B cell (primary cell): Measurements from ENCODE around the gene TFEB. TPM values are rescaled to one million over a fixed set of nuclear protein-coding genes. Genes with fewer than 3 reads are reported as not detected.

Source experiments
- ATAC-seq: fragments of 200-7000 bp; cut with Tn5 transposase; one replicate; pipeline ENCODE4 v1.10.0; 2021; ENCODE audit warnings: low read depth, mild to moderate bottlenecking, moderate number of reproducible peaks, moderate library complexity
- CTCF ChIA-PET: fragments of 350-600 bp; sonication (Branson Sonifier 250); formaldehyde crosslinking; loops from one replicate; lab custom pipeline; 2021; ENCODE audit warnings: antibody characterized with exemption, inconsistent platforms; lab: Charles Lee
- POLR2A ChIA-PET: fragments of 350-600 bp; sonication (Branson Sonifier 250); formaldehyde crosslinking; loops from one replicate; lab custom pipeline; 2021; ENCODE audit warnings: antibody characterized with exemption; lab: Charles Lee
- DNase-seq: peaks from one replicate; pipeline ENCODE4 v3.0.0; 2013
- H2AFZ ChIP-seq: 2 replicates; pipeline ENCODE4 v1.6.1; 2012; ENCODE audit warnings: mild to moderate bottlenecking, low read depth, low read length; ENCODE audit not compliant: insufficient read depth, poor library complexity, severe bottlenecking
- H3K27ac ChIP-seq, 2 donors: 1 replicate in 1 of 2; 2 replicates in 1 of 2; pipeline ENCODE4 v1.5.1; 2012 to 2013; ENCODE audit warnings: low read length in 2 of 2, mild to moderate bottlenecking in 2 of 2, moderate library complexity in 1 of 2
- H3K27me3 ChIP-seq, 4 experiments: fragments of 200-600 bp in 1 of 4; sonication (generic) in 1 of 4; replicated peaks in 1 of 4; 1 replicate in 2 of 4; 2 replicates in 2 of 4; pipeline versions ENCODE4 v1.6.1 to v1.7.0; 2013 to 2016; ENCODE audit warnings: low read length in 3 of 4, mild to moderate bottlenecking in 2 of 4, mixed read lengths in 1 of 4, moderate library complexity in 1 of 4; ENCODE audit not compliant: insufficient read depth in 4 of 4, control insufficient read depth in 3 of 4; ENCODE audit errors: control extremely low read depth in 1 of 4
- H3K36me3 ChIP-seq, 2 experiments: replicated peaks in 1 of 2; 1 replicate in 1 of 2; 2 replicates in 1 of 2; pipeline versions ENCODE4 v1.6.1 to v1.7.1; 2013; ENCODE audit warnings: low read length in 1 of 2; ENCODE audit not compliant: insufficient read depth in 2 of 2, control insufficient read depth in 1 of 2; ENCODE audit errors: control extremely low read depth in 1 of 2, extremely low read depth in 1 of 2
- H3K4me1 ChIP-seq, 2 donors: fragments of 200-600 bp in 1 of 2; sonication (generic) in 1 of 2; 1 replicate in 1 of 2; 2 replicates in 1 of 2; pipeline versions ENCODE4 v1.5.1 to v1.6.1; 2013 to 2017; ENCODE audit warnings: low read length in 2 of 2; ENCODE audit not compliant: control insufficient read depth in 2 of 2, insufficient read depth in 2 of 2
- H3K4me2 ChIP-seq: replicated peaks from 2 replicates; pipeline ENCODE3; 2012; ENCODE audit warnings: mild to moderate bottlenecking, low read depth, low read length; ENCODE audit not compliant: poor library complexity, severe bottlenecking
- H3K4me3 ChIP-seq, 5 experiments: fragments of 200-600 bp in 1 of 5; sonication (generic) in 1 of 5; 1 replicate in 3 of 5; 2 replicates in 2 of 5; pipeline versions ENCODE4 v1.5.1 to v1.7.0; 2011 to 2016; ENCODE audit warnings: low read length in 4 of 5, mild to moderate bottlenecking in 4 of 5, low read depth in 2 of 5, control low read depth in 1 of 5, moderate library complexity in 1 of 5; ENCODE audit not compliant: insufficient read depth in 1 of 5; ENCODE audit errors: control extremely low read depth in 1 of 5, extremely low read depth in 1 of 5
- H3K79me2 ChIP-seq: fragments of 200-600 bp; sonication (generic); one replicate; pipeline ENCODE4 v1.6.0; 2016; ENCODE audit warnings: low read length; ENCODE audit not compliant: control insufficient read depth, insufficient read depth
- H3K9ac ChIP-seq: fragments of 200-600 bp; sonication (generic); 2 replicates; pipeline ENCODE4 v1.6.1; 2017; ENCODE audit warnings: mild to moderate bottlenecking, low read length, moderate library complexity
- H3K9me3 ChIP-seq, 3 donors: one replicate each; pipeline versions ENCODE4 v1.6.1 to v1.7.1; 2013; ENCODE audit warnings: low read length in 2 of 3; ENCODE audit not compliant: control insufficient read depth in 2 of 3, insufficient read depth in 1 of 3; ENCODE audit errors: control extremely low read depth in 1 of 3
- H4K20me1 ChIP-seq: 2 replicates; pipeline ENCODE4 v1.6.0; 2012; ENCODE audit warnings: mild to moderate bottlenecking, low read length; ENCODE audit not compliant: insufficient read depth, control insufficient read depth, poor library complexity, severe bottlenecking
- H3K27ac Mint-ChIP-seq: one replicate; pipeline ENCODE4 v1.8.0; 2021; ENCODE audit warnings: mixed read lengths
- H3K27me3 Mint-ChIP-seq: one replicate; pipeline ENCODE4 v1.8.0; 2021; ENCODE audit warnings: mixed read lengths
- H3K4me1 Mint-ChIP-seq: one replicate; pipeline ENCODE4 v1.8.0; 2021; ENCODE audit warnings: mixed read lengths
- H3K4me3 Mint-ChIP-seq: one replicate; pipeline ENCODE4 v1.8.0; 2021; ENCODE audit warnings: mixed read lengths
- H3K9me3 Mint-ChIP-seq: one replicate; pipeline ENCODE4 v1.8.0; 2022; ENCODE audit warnings: mixed read lengths; ENCODE audit not compliant: insufficient read depth
- EZH2 ChIP-seq: IDR thresholded peaks from 2 replicates; pipeline ENCODE4 v1.6.1; 2012; ENCODE audit warnings: borderline replicate concordance, low read depth, mild to moderate bottlenecking, moderate library complexity, low read length; ENCODE audit not compliant: insufficient read depth, poor library complexity, severe bottlenecking
- WGBS: methylation state at CpG from one replicate; pipeline ENCODE4 v1.1.5; 2013; ENCODE audit warnings: missing lambda C conversion rate; ENCODE audit not compliant: insufficient coverage; 5-methylcytosine and 5-hydroxymethylcytosine counted together
- intact Hi-C: fragments of 100-400 bp; cut with micrococcal nuclease; formaldehyde crosslinking; loops from one replicate; pipeline ENCODE4 v1.10.0; 2022
- polyA plus RNA-seq: library from polyadenylated mRNA; depleted of rRNA; stranded (reverse); fragments of >200 nt; gene quantifications from 2 replicates; pipeline ENCODE4 v1.2.3, GENCODE V29; 2012
- total RNA-seq, 2 donors: library from RNA; stranded (reverse); fragments of 120-200 nt in 1 of 2; gene quantifications; 1 replicate in 1 of 2; 2 replicates in 1 of 2; pipeline versions ENCODE4 v1.2.3 to v1.2.4, GENCODE V29; 2013 to 2022
- TF ChIP-seq, protein P1 (sequence below): fragments of 200-600 bp; IDR thresholded peaks from one replicate; pipeline ENCODE4 v1.8.0; 2022; ENCODE audit warnings: antibody characterized with exemption, mild to moderate bottlenecking

Gene TFEB
- total and polyA plus RNA-seq, 2 donors (not counting 1 experiment from before 2014, with no cell fraction given): 113 to 148 TPM

DNA sequence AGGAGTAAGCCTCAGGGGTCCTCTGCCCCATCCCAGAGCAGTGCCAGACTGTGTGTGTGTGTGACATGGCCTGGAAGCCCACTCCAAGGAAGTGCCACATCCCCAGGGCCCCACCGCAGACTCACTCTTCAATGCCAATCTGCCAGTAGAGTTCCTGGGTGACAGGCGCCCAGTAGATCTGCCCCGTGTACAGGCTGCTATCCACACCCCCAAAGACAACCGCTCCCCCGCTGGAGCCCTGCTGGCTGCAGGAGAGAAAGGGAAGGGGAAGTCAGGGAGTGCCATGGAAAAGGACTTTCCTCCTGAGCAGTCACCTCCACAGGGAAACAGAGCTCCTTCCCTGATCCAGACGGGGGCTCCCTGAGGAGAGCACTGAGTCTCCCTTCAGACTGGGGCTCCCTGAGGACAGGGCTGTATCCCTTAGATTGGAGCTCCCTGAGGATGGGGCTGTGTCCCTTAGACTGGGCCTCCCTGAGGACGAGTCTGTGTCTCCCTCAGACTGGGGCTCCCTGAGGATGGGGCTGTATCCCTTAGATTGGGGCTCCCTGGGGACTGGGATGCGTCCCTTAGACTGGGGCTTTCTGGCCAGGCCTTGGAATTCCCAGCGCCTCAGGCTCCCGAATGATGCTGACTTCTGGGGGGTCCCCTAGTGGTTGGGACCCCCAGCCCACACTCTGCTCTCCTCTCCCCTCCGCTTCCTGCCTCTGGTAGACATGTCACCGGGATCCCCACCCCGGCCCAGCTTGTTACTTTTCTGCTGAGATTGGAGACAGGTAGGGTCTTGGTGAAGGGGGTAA is 5.2 kb upstream of the TFEB start:
- H3K27ac Mint-ChIP-seq: no peak overlapping the region

DNA sequence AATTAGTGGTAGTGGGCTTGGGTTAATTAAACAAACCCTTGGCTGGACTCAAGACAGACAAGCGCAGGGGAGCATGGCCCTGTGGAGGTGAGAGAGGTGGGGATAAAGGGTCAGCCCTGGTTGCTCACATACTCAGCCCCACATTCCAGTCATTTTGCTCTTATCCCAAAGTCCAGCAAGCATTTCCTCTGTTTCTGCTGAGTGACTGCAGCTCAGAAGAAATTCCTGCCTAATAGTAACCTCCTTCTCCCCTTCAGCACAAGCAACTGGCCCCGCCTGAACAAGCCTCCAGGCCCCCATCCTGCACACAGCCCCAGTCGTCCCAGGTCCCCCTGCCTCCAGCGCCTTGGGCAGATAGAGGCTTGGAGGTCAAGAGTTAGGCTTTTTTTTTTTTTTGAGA is 3.6 kb upstream of the TFEB start:
- TF ChIP-seq, protein P1, sequence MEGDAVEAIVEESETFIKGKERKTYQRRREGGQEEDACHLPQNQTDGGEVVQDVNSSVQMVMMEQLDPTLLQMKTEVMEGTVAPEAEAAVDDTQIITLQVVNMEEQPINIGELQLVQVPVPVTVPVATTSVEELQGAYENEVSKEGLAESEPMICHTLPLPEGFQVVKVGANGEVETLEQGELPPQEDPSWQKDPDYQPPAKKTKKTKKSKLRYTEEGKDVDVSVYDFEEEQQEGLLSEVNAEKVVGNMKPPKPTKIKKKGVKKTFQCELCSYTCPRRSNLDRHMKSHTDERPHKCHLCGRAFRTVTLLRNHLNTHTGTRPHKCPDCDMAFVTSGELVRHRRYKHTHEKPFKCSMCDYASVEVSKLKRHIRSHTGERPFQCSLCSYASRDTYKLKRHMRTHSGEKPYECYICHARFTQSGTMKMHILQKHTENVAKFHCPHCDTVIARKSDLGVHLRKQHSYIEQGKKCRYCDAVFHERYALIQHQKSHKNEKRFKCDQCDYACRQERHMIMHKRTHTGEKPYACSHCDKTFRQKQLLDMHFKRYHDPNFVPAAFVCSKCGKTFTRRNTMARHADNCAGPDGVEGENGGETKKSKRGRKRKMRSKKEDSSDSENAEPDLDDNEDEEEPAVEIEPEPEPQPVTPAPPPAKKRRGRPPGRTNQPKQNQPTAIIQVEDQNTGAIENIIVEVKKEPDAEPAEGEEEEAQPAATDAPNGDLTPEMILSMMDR: no peak
- no peak for TF ChIP-seq EZH2
- ATAC-seq (no peak), DNase-seq (no peak)
- H3K36me3 ChIP-seq: no peaks in the 10 kb centered on the region
- no peaks in the 10 kb centered on the region for H3K79me2 ChIP-seq
- H3K9me3 Mint-ChIP-seq: no peaks in the 10 kb centered on the region
- no peak overlapping the region for H3K9ac ChIP-seq
- ChIA-PET CTCF (no interaction called here), POLR2A (no interaction called here)
- H3K27ac Mint-ChIP-seq: no peak overlapping the region
- H3K4me1 Mint-ChIP-seq: peaks cover 5% of the 10 kb centered on the region
- no peak overlapping the region for H3K27ac ChIP-seq
- H3K27me3 Mint-ChIP-seq: no peaks in the 10 kb centered on the region
- H3K4me2 ChIP-seq: no peak overlapping the region
- no peaks in the 10 kb centered on the region for H4K20me1 ChIP-seq
- no peak overlapping the region for H3K4me3 Mint-ChIP-seq
- no peak overlapping the region for H2AFZ ChIP-seq
- H3K4me1 ChIP-seq: peaks cover 4 to 6% of the 10 kb centered on the region in 2 donors
- no peak overlapping the region for H3K4me3 ChIP-seq
- no peaks in the 10 kb centered on the region for H3K27me3 ChIP-seq
- intact Hi-C loops: no loop called here
- WGBS: no CpG with 5 or more reads among the region's 4 CpGs
- no peaks in the 10 kb centered on the region for H3K9me3 ChIP-seq

More for the DNA sequence above, 5.2 kb upstream of the TFEB start:
- Histone ChIP-seq H3K27ac (no peak overlapping the region), H3K4me2 (no peak overlapping the region), H3K9me3 (no peaks in the 10 kb centered on the region), H4K20me1 (no peaks in the 10 kb centered on the region), H3K9ac (no peak overlapping the region), H3K79me2 (no peaks in the 10 kb centered on the region), H3K4me1 (peaks cover 4 to 5% of the 10 kb centered on the region in 2 donors), H2AFZ (no peak overlapping the region), H3K36me3 (no peaks in the 10 kb centered on the region), H3K27me3 (no peaks in the 10 kb centered on the region), H3K4me3 (no peak overlapping the region)
- CTCF ChIA-PET: interaction anchor here (1.3 kb wide), 1 partner anchor 57 kb away, joined by 4 read pairs; no protein-coding TSS in a partner anchor
- Mint-ChIP-seq H3K4me1 (peaks cover 4% of the 10 kb centered on the region), H3K9me3 (no peaks in the 10 kb centered on the region), H3K4me3 (no peak overlapping the region), H3K27me3 (no peaks in the 10 kb centered on the region)
- no peak for TF ChIP-seq EZH2
- TF ChIP-seq, protein P1: no peak
- no peak for ATAC-seq
- intact Hi-C loops: no loop called here
- POLR2A ChIA-PET: no interaction called here
- 95% methylated on average over 6 of the region's 13 CpGs for WGBS
- no peak for DNase-seq
